LNCaP clone FGC (cell line): Measurements from ENCODE around the gene PRKAG2.

Experiments
- DNase-seq: peaks from one replicate; pipeline ENCODE4 v3.0.0-alpha.2; 2011; ENCODE audit warnings: low read depth
- H3K4me3 ChIP-seq: 2 replicates; pipeline ENCODE4 v1.5.1; 2011; ENCODE audit warnings: mild to moderate bottlenecking, low read depth, low read length, control low read depth
- CTCF ChIP-seq: IDR thresholded peaks from 2 replicates; pipeline ENCODE4 v1.5.1; 2012; ENCODE audit warnings: mild to moderate bottlenecking; ENCODE audit not compliant: control insufficient read depth, insufficient read depth; ENCODE audit errors: extremely low read depth

The PRKAG2 gene

GRCh38 chr7:151859948-151860685 lies 16.8 kb downstream of the PRKAG2 start:
- H3K4me3 ChIP-seq, result no peak overlapping the region
- TF ChIP-seq CTCF, result no peak
- no peak for DNase-seq

- TF ChIP-seq CTCF, result no peak
- no peak for DNase-seq
- no peak overlapping the region for H3K4me3 ChIP-seq
These were observed 17.6 kb downstream of the PRKAG2 start for GRCh38 chr7:151859111-151859947.

GRCh38 chr7:151858456-151858855 lies 18.5 kb downstream of the PRKAG2 start:
- no peak for TF ChIP-seq CTCF

GRCh38 chr7:151857866-151858450 lies 19.0 kb downstream of the PRKAG2 start:
- no peak overlapping the region for H3K4me3 ChIP-seq
- no peak for TF ChIP-seq CTCF
- no peak for DNase-seq

More at GRCh38 chr7:151858456-151858855, 18.5 kb downstream of the PRKAG2 start:
- no peak overlapping the region for H3K4me3 ChIP-seq
- no peak for DNase-seq

- no peak for TF ChIP-seq CTCF
- no peak overlapping the region for H3K4me3 ChIP-seq
- no peak for DNase-seq
These were observed 19.5 kb downstream of the PRKAG2 start for GRCh38 chr7:151857412-151857811.

- DNase-seq, result no peak
- TF ChIP-seq CTCF, result no peak
- H3K4me3 ChIP-seq, result no peak overlapping the region
These were observed 20.4 kb downstream of the PRKAG2 start for GRCh38 chr7:151856516-151856915.
